ENCODE results near the gene STARD3NL. TPM values are rescaled to one million over a fixed set of nuclear protein-coding genes. Genes with fewer than 3 reads are reported as not detected.

STARD3NL gene
- total and polyA plus RNA-seq, 2 experiments from 2014 or later = 65.1 to 84.8 TPM

DNA sequence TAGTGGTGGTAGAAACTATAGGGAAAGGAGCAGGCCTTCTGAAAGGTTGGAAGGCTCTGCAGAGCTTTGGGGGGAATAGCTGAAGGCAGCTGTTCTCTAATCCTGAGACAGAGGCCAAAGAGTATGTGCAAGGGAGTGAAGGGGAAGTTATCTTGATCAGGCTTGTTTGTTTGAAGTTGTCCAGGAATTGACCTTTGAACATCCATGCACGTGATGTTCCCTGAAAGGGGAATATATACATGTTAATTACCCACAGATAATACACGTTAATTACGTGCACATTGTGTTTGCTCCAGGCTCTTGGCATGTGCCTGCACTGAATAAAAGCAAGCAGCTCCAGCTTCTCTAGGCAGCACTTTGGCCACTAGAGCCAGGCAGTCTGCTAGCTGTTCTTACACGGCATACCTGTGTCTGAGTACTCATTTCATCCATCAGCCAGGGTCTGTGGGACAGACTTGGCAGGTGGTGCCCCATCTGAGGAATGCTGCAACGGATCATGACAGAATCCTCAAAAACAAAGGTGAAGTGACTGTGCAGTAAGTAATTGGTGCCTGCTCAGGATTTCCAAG is 18.0 kb upstream of the STARD3NL start:
- peak; percentile 49 for DNase-seq (ENCODE audit: low spot score)
- TF ChIP-seq EZH2 (IDR thresholded peaks at IDR 0.05; ENCODE audit: borderline replicate concordance) (no peak), EZH2phosphoT487 (IDR thresholded peaks at IDR 0.05; ENCODE audit: low read depth, severe bottlenecking, unreplicated experiment) (no peak)
- TF ChIP-seq, protein P1, sequence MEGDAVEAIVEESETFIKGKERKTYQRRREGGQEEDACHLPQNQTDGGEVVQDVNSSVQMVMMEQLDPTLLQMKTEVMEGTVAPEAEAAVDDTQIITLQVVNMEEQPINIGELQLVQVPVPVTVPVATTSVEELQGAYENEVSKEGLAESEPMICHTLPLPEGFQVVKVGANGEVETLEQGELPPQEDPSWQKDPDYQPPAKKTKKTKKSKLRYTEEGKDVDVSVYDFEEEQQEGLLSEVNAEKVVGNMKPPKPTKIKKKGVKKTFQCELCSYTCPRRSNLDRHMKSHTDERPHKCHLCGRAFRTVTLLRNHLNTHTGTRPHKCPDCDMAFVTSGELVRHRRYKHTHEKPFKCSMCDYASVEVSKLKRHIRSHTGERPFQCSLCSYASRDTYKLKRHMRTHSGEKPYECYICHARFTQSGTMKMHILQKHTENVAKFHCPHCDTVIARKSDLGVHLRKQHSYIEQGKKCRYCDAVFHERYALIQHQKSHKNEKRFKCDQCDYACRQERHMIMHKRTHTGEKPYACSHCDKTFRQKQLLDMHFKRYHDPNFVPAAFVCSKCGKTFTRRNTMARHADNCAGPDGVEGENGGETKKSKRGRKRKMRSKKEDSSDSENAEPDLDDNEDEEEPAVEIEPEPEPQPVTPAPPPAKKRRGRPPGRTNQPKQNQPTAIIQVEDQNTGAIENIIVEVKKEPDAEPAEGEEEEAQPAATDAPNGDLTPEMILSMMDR (IDR thresholded peaks at IDR 0.05; ENCODE audit: poor library complexity) = no peak
- Histone ChIP-seq H3K4me3 (no peak overlapping the region), H3K9me3 (ENCODE audit: low read depth) (no peaks in the 10 kb centered on the region), H3K27me3 (no peaks in the 10 kb centered on the region), H3K79me2 (no peaks in the 10 kb centered on the region), H3K27ac (peak overlapping the region; percentile 64), H4K20me1 (ENCODE audit: insufficient read depth, poor library complexity, severe bottlenecking) (no peaks in the 10 kb centered on the region), H3K4me1 (ENCODE audit: insufficient read depth) (peaks cover 10% of the 10 kb centered on the region), H2AFZ (no peak overlapping the region), H3K9me2 (replicated peaks; ENCODE audit: insufficient read depth) (no peaks in the 10 kb centered on the region), H3K36me3 (replicated peaks; ENCODE audit: insufficient read depth, low read depth) (no peaks in the 10 kb centered on the region), H3K4me2 (peak overlapping the region; percentile 11)
- 61% methylated on average over 5 of the region's 5 CpGs for WGBS (ENCODE audit: low lambda C conversion rate, missing lambda C conversion rate)

DNA sequence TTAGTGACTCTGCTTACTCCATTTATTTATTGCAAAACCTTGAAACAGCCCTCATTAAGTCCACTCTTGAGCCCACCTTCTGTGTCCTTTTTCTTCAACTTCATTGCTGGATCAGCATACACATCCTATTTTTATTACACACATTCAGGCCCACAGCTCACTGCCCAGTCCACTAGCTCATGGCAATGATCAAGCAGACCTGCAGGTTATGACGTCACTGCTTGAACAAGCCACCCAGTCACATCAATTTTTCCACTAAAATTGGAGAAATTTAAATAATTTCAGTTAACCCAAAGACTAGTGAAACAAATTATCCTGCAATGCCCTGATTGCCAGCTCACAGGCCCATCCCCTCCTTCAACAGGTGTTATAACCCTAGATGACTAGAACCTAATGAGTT is 16.0 kb upstream of the STARD3NL start:
- no peaks in the 10 kb centered on the region for H3K27me3 ChIP-seq
- DNase-seq (ENCODE audit: low spot score) = no peak
- no peaks in the 10 kb centered on the region for H3K79me2 ChIP-seq
- 82% methylated on average over 1 of the region's 1 CpG for WGBS (ENCODE audit: low lambda C conversion rate, missing lambda C conversion rate)
- no peak for TF ChIP-seq EZH2 (IDR thresholded peaks at IDR 0.05; ENCODE audit: borderline replicate concordance)
- TF ChIP-seq EZH2phosphoT487 (IDR thresholded peaks at IDR 0.05; ENCODE audit: low read depth, severe bottlenecking, unreplicated experiment) = no peak
- TF ChIP-seq, protein P1 (IDR thresholded peaks at IDR 0.05; ENCODE audit: poor library complexity) = no peak
- H3K4me1 ChIP-seq (ENCODE audit: insufficient read depth) = peaks cover 10% of the 10 kb centered on the region
- H3K4me2 ChIP-seq = no peak overlapping the region
- no peaks in the 10 kb centered on the region for H3K9me3 ChIP-seq (ENCODE audit: low read depth)
- no peaks in the 10 kb centered on the region for H3K36me3 ChIP-seq (replicated peaks; ENCODE audit: insufficient read depth, low read depth)
- H3K27ac ChIP-seq = no peak overlapping the region
- no peak overlapping the region for H2AFZ ChIP-seq
- no peaks in the 10 kb centered on the region for H3K9me2 ChIP-seq (replicated peaks; ENCODE audit: insufficient read depth)
- no peak overlapping the region for H3K4me3 ChIP-seq
- H4K20me1 ChIP-seq (ENCODE audit: insufficient read depth, poor library complexity, severe bottlenecking) = no peaks in the 10 kb centered on the region

DNA sequence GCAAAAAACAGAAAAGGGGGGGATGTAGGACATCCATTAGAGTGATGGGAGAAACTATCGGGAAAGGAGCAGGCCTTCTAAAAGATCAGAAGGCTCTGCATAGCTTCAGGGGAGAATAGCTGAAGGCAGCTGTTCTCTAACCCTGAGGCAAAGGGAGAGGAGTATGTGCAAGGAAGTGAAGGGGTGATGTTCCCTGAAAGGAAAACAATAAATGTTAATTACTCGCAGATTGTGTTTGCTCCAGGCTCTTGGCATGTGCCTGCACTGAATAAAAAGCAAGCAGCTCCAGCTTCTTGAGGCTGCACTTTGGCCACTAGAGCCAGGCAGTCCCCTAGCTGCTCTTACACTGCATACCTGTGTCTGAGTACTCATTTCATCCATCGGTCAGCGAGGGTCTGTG is 14.4 kb upstream of the STARD3NL start:
- DNase-seq (ENCODE audit: low spot score) = no peak
- no peaks in the 10 kb centered on the region for H4K20me1 ChIP-seq (ENCODE audit: insufficient read depth, poor library complexity, severe bottlenecking)
- H3K27me3 ChIP-seq = no peaks in the 10 kb centered on the region
- H2AFZ ChIP-seq = no peak overlapping the region
- peaks cover 13% of the 10 kb centered on the region for H3K4me1 ChIP-seq (ENCODE audit: insufficient read depth)
- no peak overlapping the region for H3K4me3 ChIP-seq
- no peaks in the 10 kb centered on the region for H3K9me2 ChIP-seq (replicated peaks; ENCODE audit: insufficient read depth)
- WGBS (ENCODE audit: low lambda C conversion rate, missing lambda C conversion rate) = 84% methylated on average over 4 of the region's 4 CpGs
- no peak overlapping the region for H3K27ac ChIP-seq
- H3K9me3 ChIP-seq (ENCODE audit: low read depth) = no peaks in the 10 kb centered on the region
- no peaks in the 10 kb centered on the region for H3K79me2 ChIP-seq
- TF ChIP-seq EZH2 (IDR thresholded peaks at IDR 0.05; ENCODE audit: borderline replicate concordance) = no peak
- no peak for TF ChIP-seq EZH2phosphoT487 (IDR thresholded peaks at IDR 0.05; ENCODE audit: low read depth, severe bottlenecking, unreplicated experiment)
- TF ChIP-seq, protein P1 (IDR thresholded peaks at IDR 0.05; ENCODE audit: poor library complexity) = no peak
- no peak overlapping the region for H3K4me2 ChIP-seq
- no peaks in the 10 kb centered on the region for H3K36me3 ChIP-seq (replicated peaks; ENCODE audit: insufficient read depth, low read depth)

All from hepatocyte (in vitro differentiated cells).